GM12873 (cell line): ENCODE results near the gene CXCL10.

Experiments
- TF ChIP-seq, protein P1 (sequence below): IDR thresholded peaks from 2 replicates; pipeline ENCODE4 v1.5.1; 2012; ENCODE audit warnings: low read depth, mild to moderate bottlenecking, moderate library complexity, low read length, control low read depth; ENCODE audit not compliant: insufficient read depth; ENCODE audit errors: missing control alignments

Gene CXCL10

GRCh38 chr4:76035799-76036380 is 12.6 kb upstream of the CXCL10 start, which contains the start of gene CXCL11:
Gene CXCL11 (minus strand): TSS chr4:76036070. CDS start chr4:76035987, 83 bp downstream.
- TF ChIP-seq, protein P1, sequence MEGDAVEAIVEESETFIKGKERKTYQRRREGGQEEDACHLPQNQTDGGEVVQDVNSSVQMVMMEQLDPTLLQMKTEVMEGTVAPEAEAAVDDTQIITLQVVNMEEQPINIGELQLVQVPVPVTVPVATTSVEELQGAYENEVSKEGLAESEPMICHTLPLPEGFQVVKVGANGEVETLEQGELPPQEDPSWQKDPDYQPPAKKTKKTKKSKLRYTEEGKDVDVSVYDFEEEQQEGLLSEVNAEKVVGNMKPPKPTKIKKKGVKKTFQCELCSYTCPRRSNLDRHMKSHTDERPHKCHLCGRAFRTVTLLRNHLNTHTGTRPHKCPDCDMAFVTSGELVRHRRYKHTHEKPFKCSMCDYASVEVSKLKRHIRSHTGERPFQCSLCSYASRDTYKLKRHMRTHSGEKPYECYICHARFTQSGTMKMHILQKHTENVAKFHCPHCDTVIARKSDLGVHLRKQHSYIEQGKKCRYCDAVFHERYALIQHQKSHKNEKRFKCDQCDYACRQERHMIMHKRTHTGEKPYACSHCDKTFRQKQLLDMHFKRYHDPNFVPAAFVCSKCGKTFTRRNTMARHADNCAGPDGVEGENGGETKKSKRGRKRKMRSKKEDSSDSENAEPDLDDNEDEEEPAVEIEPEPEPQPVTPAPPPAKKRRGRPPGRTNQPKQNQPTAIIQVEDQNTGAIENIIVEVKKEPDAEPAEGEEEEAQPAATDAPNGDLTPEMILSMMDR, result no peak

DNA sequence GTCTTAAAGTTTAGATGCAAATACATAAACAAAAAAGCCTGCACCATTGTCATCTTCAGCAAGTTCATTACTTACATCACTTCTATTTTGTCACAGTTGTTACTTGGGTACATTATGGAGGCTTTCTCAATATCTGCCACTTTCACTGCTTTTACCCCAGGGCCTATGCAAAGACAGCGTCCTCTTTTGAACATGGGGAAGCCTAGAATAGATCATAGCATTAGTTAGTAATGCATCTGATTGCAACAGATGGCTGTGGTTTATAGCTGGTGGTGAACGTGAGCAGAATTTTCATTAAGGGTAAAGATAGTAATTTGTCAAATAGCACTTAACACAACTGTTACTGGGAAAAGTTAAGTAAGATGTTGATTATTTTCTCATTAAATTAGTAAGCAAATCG is 11.8 kb upstream of the CXCL10 start:
- TF ChIP-seq, protein P1, result no peak

- TF ChIP-seq, protein P1, result no peak
Measured at GRCh38 chr4:76029300-76029699, 6.0 kb upstream of the CXCL10 start.

- TF ChIP-seq, protein P1, result no peak
Measured at GRCh38 chr4:76028350-76028765, 5.1 kb upstream of the CXCL10 start.

- TF ChIP-seq, protein P1, result no peak
Measured at GRCh38 chr4:76024065-76024464, 768 bp upstream of the CXCL10 start.

GRCh38 chr4:76022677-76023076 is 620 bp downstream of the CXCL10 start:
- TF ChIP-seq, protein P1, result no peak

- TF ChIP-seq, protein P1, result no peak
Measured at GRCh38 chr4:76022031-76022430, 1.3 kb downstream of the CXCL10 start.
